GM18873 (cell line): Measurements from ENCODE around the gene POLR3H.

Source experiments
- ATAC-seq: cut with Tn5 transposase; IDR thresholded peaks from one replicate; pipeline ENCODE4 v1.9.1; 2021; ENCODE audit warnings: mild to moderate bottlenecking, moderate library complexity, moderate number of reproducible peaks; ENCODE audit not compliant: unreplicated experiment, low FRiP score

Gene POLR3H

DNA sequence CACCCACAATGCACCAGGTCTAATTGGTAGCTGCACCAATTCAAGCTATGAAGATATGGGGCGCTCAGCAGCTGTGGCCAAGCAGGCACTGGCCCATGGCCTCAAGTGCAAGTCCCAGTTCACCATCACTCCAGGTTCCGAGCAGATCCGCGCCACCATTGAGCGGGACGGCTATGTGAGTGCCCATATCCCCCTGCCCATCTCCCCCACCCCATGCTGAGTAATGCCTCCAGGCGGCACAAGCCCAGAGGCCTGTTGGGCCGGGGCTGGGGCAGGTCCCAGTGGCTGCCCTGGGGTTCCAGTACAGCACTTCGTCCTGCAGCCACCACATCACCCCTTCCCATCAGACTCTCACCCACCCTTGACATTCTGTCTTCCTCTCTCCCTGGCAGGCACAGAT, 21.5 kb downstream of the POLR3H start:
- ATAC-seq: no peak

DNA sequence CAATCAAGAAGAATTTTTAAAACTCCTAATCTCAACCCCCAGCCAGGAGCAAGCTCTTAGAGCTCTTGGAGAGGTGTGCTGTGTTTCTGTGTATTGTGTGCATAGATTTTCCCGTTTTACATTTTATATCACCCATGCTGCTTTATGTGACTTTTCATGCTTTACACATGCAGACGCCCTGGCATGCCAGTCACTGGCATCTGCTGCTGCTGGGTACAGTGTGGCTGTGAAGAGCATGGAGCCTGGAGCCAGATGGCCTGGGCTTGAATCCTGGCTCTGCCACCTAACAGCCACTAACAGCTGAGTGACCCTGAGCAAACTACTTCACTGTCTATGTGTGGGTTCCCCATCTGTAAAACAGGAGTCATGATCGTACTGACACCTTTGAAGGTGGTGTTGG, 23.1 kb downstream of the POLR3H start:
- no peak for ATAC-seq

GRCh38 chr22:41518048-41518347, 26.3 kb downstream of the POLR3H start:
- ATAC-seq: no peak

- ATAC-seq: no peak
Observed at GRCh38 chr22:41517172-41518047, 26.9 kb downstream of the POLR3H start.

- ATAC-seq: no peak
Observed at GRCh38 chr22:41516462-41516861, 27.8 kb downstream of the POLR3H start.

- ATAC-seq: no peak
Observed at GRCh38 chr22:41513391-41513790, 30.9 kb downstream of the POLR3H start.

GRCh38 chr22:41512421-41513194, 31.7 kb downstream of the POLR3H start:
- ATAC-seq: no peak

DNA sequence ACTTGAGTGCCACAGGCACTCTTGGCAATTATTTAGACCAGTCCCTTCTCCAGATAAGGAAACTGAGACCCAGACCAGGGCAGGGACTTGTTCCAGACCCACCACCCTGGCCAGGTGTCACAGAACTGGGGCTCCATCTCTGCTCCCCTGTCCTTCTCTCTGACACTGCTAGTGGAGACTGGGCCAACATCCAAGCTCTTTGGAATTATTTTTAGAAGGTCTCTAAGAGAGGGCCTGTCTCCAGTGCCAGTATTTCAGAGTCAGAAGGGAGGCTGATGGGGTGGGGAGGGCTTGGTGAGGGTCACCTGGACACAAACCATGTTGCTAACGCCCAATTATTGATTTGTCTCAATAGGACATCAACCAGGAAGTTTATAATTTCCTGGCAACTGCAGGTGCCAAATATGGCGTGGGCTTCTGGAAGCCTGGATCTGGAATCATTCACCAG, 32.7 kb downstream of the POLR3H start:
- ATAC-seq: no peak

DNA sequence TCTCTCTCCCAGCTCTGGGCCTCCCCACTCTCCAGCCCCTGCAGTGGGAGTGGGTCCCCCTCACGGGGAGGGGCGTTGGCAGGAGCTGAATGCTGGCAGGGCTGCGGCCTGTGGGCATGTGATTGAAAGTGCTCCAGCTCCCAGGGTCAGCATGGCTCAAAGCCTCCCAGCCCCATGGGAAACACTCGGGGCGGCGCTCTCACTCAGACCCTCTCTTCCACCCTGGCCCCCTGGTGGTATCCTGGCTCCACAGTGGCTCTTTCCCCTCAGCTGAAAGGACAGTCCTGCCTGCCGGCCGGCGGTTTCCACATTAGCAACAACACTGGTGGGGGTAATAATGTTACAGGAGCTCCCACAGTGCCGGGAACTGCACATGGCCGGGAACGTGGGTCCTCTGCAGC, 35.5 kb downstream of the POLR3H start:
- ATAC-seq: no peak

- no peak for ATAC-seq
Observed at GRCh38 chr22:41507330-41508063, 36.8 kb downstream of the POLR3H start.

- no peak for ATAC-seq
Observed at GRCh38 chr22:41505511-41506220, 38.6 kb downstream of the POLR3H start.

DNA sequence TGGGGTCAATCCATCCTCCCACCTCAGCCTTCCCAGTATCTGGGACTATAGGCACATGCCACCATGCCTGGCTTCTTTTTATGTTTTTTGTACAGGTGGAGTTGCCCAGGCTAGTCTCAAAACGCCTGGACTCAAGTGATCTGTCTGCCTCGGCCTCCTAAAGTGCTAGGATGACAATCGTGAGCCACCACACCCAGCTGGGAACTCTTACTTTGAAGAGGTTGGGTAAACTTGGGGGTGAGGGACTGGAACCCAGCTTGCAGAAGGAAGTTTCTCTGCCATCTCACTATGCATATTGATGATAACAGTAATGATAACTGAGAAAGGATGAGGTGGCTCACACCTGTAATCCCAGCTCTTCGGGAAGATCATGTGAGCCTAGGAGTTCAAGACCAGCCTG, 39.5 kb downstream of the POLR3H start:
- no peak for ATAC-seq

DNA sequence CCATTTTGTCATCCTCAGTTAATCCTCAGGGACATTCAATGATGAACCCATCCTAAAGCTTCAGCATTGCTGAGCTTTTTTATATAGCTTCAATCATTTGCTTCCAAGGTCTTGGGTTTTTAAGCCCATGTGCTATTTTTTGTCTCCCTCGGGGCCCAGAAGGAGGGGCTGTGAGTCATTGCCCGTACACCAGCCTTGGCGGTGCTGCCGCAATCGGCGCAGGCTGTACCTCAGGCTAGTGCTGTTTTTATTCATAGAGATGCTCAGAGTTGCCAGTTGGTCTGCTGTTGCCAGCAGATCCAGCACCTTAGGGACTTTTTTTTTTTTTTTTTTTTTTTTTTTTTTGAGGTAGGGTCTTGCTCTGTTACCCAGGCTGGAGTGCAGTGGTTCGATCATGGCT, 39.9 kb downstream of the POLR3H start:
- no peak for ATAC-seq

DNA sequence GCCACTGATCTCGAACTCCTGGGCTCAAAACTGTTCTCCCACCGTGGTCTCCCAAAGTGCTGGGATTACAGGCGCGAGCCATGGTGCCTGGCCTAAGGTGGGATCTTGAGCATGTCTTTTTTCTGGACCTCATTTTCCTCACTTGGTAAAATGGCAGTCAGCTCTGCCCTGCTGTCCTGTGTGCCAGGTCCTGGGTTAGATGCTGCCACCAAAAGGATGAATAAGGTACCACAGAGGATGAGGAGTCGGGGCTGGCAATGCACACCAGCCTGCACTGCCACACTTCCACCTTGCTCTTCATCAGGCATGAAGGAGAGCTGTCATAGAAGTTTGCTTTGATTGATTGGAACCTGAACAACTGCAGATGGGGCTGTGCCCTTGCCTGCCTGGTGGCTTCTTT, 43.1 kb downstream of the POLR3H start:
- no peak for ATAC-seq

DNA sequence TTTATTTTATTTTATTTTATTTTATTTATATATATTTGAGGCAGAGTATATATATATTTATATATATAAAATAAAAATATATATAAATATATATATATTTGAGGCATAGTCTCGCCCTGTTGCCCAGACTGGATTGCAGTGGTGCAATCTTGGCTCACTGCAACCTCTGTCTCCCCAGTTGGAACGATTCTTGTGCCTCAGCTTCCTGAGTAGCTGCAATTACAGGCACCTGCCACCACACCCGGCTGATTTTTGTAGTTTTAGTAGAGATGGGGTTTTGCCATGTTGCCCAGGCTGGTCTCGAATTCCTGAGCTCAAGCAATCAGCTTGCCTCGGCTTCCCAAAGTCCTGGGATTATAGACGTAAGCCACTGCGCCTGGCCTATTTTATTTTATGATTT, 44.0 kb downstream of the POLR3H start:
- ATAC-seq: no peak

- ATAC-seq: no peak
Observed at GRCh38 chr22:41499624-41500280, 44.5 kb downstream of the POLR3H start.

DNA sequence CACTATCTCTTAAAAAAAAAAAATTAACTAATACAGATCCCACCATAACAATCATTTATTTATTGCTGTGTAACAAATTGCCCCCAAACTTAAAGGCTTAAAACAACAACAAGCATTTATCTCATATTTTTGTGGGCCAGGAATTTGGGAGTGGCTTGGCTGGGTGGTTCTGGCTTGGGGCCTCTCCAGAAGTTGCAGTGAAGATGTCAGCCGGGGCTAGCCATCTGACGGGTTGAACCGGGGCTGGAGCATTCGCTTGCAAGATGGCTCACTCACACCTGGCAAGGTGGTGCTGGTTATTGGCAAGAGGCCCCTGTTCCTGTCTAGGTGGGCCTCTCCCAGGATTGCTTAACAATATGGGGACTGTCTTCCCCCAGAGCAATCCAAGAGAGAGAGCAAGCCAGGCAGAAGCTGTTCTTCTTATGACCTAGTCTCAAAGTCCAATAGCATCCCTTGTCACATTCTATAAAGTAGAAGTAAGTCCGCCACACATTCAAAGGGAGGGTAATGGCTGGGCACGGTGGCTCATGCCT, 45.9 kb downstream of the POLR3H start:
- ATAC-seq: no peak

DNA sequence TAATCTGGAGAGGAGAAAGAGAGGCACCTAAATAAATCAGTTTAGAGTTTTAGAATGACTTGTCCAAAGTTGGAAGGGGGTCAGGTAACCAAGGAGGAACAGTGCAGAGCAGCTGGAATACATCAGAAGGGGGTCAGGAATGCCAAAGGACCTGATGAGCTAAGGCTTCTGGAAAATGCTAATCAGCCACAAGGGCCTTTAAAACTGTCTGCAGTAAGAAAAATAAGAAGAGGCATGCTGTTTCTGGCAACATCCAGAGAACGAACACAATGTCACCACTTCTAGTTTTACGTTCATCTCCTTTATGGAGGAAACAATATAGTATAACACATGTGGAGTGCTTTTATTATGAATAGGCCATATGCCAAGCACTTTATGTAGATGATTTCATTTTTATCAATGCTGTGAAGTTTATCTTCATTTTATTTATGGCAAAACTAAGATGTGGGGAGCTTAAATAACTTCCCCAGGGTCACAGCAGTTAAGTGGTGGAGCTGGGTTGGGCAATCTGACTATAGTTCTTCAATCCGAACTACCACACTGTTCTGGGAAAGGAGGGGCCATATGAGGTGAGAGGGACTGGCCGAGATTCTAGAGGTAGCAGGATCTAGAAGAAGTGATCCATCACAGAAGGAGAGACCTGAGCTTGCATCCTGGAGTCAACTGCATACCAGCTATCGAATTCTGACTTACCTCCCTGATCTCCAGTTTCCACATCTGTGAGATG, 52.7 kb downstream of the POLR3H start:
- ATAC-seq: no peak
